PFSK-1 (cell line): ENCODE results near the gene CFAP57.

Experiments
- FOXP2 ChIP-seq: optimal IDR thresholded peaks from 2 replicates; pipeline ENCODE3; 2011; ENCODE audit warnings: borderline replicate concordance, control low read depth, inconsistent platforms; ENCODE audit not compliant: insufficient read depth; ENCODE audit errors: extremely low read length, extremely low read depth
- POLR2AphosphoS5 ChIP-seq: IDR thresholded peaks from 2 replicates; pipeline ENCODE4 v1.6.1; 2012; ENCODE audit warnings: low read depth, mild to moderate bottlenecking, control low read depth, low read length, moderate library complexity
- REST ChIP-seq, 2 experiments: IDR thresholded peaks; 2 replicates each; pipeline versions ENCODE4 v1.6.1 to v1.8.0; 2011 to 2012; ENCODE audit warnings: low read depth in 2 of 2, low read length in 2 of 2, control low read depth in 1 of 2, inconsistent platforms in 1 of 2, mild to moderate bottlenecking in 1 of 2, moderate library complexity in 1 of 2; ENCODE audit not compliant: insufficient read depth in 1 of 2
- SIN3A ChIP-seq: IDR thresholded peaks from 2 replicates; pipeline ENCODE4 v1.6.1; 2012; ENCODE audit warnings: mild to moderate bottlenecking, low read length, moderate library complexity, borderline replicate concordance; ENCODE audit not compliant: insufficient read depth
- TAF1 ChIP-seq: IDR thresholded peaks from 2 replicates; pipeline ENCODE4 v1.6.1; 2012; ENCODE audit warnings: low read length, control low read depth, borderline replicate concordance; ENCODE audit not compliant: insufficient read depth

Gene CFAP57

GRCh38 chr1:43140583-43140982 is 31.5 kb upstream of the CFAP57 start:
- no peak for TF ChIP-seq SIN3A
- TF ChIP-seq REST (IDR thresholded peaks at IDR 0.05; ENCODE audit: insufficient read depth in 1 of 2, low read depth in 2 of 2, low read length in 2 of 2), result no peak
- TF ChIP-seq TAF1, result no peak
- TF ChIP-seq FOXP2, result no peak
- no peak for TF ChIP-seq POLR2AphosphoS5

- TF ChIP-seq TAF1, result no peak
- no peak for TF ChIP-seq POLR2AphosphoS5
- no peak for TF ChIP-seq FOXP2
- no peak for TF ChIP-seq REST (IDR thresholded peaks at IDR 0.05; ENCODE audit: insufficient read depth in 1 of 2, low read depth in 2 of 2, low read length in 2 of 2)
- TF ChIP-seq SIN3A, result no peak
Observed at GRCh38 chr1:43143441-43143888, 28.7 kb upstream of the CFAP57 start.

- no peak for TF ChIP-seq FOXP2
- no peak for TF ChIP-seq TAF1
- no peak for TF ChIP-seq POLR2AphosphoS5
- no peak for TF ChIP-seq REST (IDR thresholded peaks at IDR 0.05; ENCODE audit: insufficient read depth in 1 of 2, low read depth in 2 of 2, low read length in 2 of 2)
- TF ChIP-seq SIN3A, result no peak
Observed at GRCh38 chr1:43144237-43144636, 27.9 kb upstream of the CFAP57 start.

- TF ChIP-seq POLR2AphosphoS5 (no peak), SIN3A (peak; percentile 90)
Observed at GRCh38 chr1:43147625-43148327, 24.4 kb upstream of the CFAP57 start.

- no peak for TF ChIP-seq SIN3A
- no peak for TF ChIP-seq REST (IDR thresholded peaks at IDR 0.05; ENCODE audit: insufficient read depth in 1 of 2, low read depth in 2 of 2, low read length in 2 of 2)
- no peak for TF ChIP-seq TAF1
- TF ChIP-seq POLR2AphosphoS5, result no peak
- TF ChIP-seq FOXP2, result no peak
Observed at GRCh38 chr1:43149889-43150288, 22.2 kb upstream of the CFAP57 start.
